Stimulated activated CD8-positive, alpha-beta memory T cell treated with anti-CD3 and anti-CD28 coated beads, Interleukin-7, amount 100 ng/mL, for 4 hours (primary cell): ENCODE measurements around the gene ZAR1L.
"Not testable (repeated sequence)": the region's sequence is repeated elsewhere in the genome, so short reads cannot be mapped to it uniquely, and the experiment has no call there.

Experiments used
- DNase-seq, 2 donors: peaks; one replicate each; pipeline ENCODE4 v3.0.0-alpha.2; 2020; ENCODE audit warnings: low read depth in 2 of 2

Gene ZAR1L

DNA sequence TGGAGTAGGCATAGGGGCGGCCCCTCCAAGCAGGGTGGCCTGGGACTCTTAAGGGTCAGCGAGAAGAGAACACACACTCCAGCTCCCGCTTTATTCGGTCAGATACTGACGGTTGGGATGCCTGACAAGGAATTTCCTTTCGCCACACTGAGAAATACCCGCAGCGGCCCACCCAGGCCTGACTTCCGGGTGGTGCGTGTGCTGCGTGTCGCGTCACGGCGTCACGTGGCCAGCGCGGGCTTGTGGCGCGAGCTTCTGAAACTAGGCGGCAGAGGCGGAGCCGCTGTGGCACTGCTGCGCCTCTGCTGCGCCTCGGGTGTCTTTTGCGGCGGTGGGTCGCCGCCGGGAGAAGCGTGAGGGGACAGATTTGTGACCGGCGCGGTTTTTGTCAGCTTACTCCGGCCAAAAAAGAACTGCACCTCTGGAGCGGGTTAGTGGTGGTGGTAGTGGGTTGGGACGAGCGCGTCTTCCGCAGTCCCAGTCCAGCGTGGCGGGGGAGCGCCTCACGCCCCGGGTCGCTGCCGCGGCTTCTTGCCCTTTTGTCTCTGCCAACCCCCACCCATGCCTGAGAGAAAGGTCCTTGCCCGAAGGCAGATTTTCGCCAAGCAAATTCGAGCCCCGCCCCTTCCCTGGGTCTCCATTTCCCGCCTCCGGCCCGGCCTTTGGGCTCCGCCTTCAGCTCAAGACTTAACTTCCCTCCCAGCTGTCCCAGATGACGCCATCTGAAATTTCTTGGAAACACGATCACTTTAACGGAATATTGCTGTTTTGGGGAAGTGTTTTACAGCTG lies at the start of gene ZAR1L, which contains the start of gene BRCA2:
ZAR1L (minus strand) TSS at position 126 of the 790 bp plus-strand sequence. CDS start 3,438 bp downstream, outside the sequence.
BRCA2 (plus strand) TSS at position 271 of the 790 bp plus-strand sequence. CDS start 953 bp downstream, outside the sequence.
- peak; percentile 74 to 87 for DNase-seq

DNA sequence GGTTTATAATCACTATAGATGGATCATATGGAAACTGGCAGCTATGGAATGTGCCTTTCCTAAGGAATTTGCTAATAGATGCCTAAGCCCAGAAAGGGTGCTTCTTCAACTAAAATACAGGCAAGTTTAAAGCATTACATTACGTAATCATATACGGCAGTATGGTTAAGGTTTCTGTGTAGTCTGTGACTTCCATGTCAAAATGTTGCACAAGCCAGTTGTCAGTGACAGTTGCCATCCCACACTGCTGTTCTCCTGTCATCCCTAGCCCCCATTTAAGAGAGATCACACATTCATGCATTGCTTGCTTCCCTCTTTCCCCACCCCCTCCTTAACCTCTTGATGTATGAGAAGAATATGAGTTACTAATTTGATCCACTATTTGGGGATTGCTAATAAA lies 47.4 kb upstream of the ZAR1L start:
- DNase-seq, result no peak

- not testable (repeated sequence) for DNase-seq
Measured at GRCh38 chr13:32355935-32356334, 40.8 kb upstream of the ZAR1L start.

- DNase-seq, result no peak
Measured at GRCh38 chr13:32354040-32354439, 38.9 kb upstream of the ZAR1L start.

- not testable (repeated sequence) for DNase-seq
Measured at GRCh38 chr13:32350839-32351441, 35.8 kb upstream of the ZAR1L start.

- no peak for DNase-seq
Measured at GRCh38 chr13:32347651-32348050, 32.5 kb upstream of the ZAR1L start.

GRCh38 chr13:32340914-32341313 lies 25.8 kb upstream of the ZAR1L start:
- no peak for DNase-seq

GRCh38 chr13:32334671-32335070 lies 19.5 kb upstream of the ZAR1L start:
- DNase-seq, result no peak

GRCh38 chr13:32330441-32330840 lies 15.3 kb upstream of the ZAR1L start:
- no peak for DNase-seq

- no peak for DNase-seq
Measured at GRCh38 chr13:32323912-32324311, 8.7 kb upstream of the ZAR1L start.

DNA sequence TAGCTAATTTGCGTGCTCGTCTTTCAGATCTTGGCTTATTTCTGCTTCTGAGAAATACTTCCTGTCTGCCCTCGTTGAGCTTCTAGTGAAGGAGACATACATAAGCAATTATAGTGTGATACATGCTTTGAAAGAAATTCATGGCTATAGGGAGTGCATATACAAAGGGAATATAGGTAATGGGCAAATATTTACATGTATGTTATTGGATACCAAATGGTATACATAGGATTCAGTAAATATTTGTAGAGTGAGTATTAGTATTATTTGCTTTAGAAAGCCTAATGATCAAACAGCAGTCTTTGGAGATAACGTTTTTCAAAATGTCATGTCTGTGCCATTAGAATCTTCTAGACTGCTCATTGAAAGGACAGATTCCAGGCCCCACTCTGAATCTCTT lies 5.4 kb upstream of the ZAR1L start:
- no peak for DNase-seq

- no peak for DNase-seq
Measured at GRCh38 chr13:32317716-32318465, 2.7 kb upstream of the ZAR1L start.

DNA sequence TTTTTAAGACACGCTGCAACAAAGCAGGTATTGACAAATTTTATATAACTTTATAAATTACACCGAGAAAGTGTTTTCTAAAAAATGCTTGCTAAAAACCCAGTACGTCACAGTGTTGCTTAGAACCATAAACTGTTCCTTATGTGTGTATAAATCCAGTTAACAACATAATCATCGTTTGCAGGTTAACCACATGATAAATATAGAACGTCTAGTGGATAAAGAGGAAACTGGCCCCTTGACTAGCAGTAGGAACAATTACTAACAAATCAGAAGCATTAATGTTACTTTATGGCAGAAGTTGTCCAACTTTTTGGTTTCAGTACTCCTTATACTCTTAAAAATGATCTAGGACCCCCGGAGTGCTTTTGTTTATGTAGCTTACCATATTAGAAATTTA lies 1.3 kb upstream of the ZAR1L start:
- DNase-seq, result no peak

- DNase-seq, result no peak
Measured at GRCh38 chr13:32316028-32316339, 821 bp upstream of the ZAR1L start.

DNA sequence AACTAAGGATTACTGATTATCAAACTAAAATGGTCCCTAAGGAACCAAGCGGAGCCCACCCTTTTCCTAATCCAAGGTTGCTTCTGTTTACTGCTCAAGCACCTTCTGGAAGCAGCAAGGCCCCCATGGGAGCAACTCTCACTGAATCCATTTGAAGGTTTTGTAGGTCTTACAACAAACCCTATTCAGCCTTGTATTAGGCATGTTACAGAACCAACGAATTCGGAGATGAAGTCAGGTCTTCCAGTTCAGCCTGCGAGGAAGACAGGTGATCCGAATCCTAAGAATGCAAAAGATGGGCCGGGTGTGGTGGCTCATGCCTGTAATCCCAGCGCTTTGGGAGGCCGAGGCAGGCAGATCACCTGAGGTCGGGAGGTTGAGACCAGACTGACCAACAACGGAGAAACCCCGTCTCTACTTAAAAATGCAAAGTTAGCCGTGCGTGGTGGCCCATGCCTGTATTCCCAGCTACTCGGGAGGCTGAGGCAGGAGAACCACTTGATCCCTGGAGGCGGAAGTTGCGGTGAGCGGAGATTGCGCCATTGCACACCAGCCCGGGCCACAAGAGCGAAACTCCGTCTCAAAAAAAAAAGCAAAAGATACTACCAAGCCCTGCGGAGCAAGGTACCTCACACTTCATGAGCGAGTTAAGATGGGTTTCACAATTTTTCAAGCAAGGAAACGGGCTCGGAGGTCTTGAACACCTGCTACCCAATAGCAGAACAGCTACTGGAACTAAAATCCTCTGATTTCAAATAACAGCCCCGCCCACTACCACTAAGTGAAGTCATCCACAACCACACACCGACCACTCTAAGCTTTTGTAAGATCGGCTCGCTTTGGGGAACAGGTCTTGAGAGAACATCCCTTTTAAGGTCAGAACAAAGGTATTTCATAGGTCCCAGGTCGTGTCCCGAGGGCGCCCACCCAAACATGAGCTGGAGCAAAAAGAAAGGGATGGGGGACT lies 609 bp downstream of the ZAR1L start:
- peak; percentile 38 to 66 for DNase-seq

- DNase-seq, result no peak
Measured at GRCh38 chr13:32311188-32311897, 3.8 kb downstream of the ZAR1L start.

- DNase-seq, result no peak
Measured at GRCh38 chr13:32310134-32310706, 4.9 kb downstream of the ZAR1L start.

DNA sequence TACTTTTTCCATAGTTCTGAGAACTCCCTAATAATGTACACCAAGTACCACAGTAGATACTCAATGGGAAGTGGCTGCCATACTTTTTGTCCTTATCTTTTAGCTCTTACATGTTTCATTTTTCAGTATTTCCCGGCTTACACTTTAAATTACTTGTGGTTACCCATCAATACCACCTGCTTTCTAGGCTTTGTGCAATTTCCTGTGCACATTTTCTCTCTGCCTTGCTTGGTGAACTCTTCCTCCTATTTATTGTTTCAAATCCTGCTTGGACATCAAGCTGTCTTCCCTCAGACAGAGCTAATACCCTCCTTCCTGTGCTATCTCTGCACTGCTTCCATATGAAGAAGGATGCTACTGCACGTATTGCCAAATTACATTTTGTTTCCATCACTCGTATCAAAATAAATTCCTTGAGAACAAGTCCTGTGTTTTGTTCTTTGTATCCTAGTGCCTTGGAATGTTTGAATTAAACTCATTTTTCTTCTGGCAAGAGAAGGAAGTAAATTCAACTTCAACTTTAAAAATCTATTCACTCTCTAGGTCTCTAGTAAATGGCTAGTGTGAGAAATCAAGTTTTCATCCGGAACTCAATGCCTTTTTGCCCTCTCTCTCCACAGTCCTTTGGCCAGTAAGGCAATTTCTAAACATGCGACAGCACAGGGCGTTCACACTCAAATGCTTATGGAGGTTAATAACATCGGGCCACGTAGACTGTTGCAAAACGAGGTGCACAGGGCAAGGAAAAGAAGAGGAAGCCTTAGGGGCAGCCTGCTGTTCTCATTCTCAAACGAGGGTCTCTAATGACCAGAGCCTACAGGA lies 5.6 kb downstream of the ZAR1L start:
- DNase-seq, result no peak

DNA sequence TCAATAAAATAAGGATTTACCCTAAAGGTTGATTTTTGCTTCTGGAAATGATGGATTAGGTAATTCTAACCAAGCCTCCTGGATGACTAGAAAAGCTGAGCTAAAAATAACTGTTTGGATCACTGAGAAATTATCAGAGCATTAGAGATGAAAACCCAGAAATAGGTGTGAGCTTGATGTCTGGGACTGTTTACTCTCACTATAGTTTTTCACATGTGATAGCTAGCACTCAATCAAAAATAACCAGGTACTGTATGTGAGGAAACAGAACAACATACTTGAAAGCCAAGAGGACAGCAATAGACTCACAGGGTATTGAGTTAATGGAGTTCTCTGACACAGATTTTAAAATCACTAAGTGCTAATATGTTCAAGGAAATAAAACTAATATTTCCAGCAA lies 9.5 kb downstream of the ZAR1L start:
- no peak for DNase-seq

GRCh38 chr13:32302461-32302860 lies 12.7 kb downstream of the ZAR1L start:
- DNase-seq, result no peak
